ENCODE results near the gene TNKS2.
"Not testable (repeated sequence)": the region's sequence is repeated elsewhere in the genome, so short reads cannot be mapped to it uniquely, and the experiment has no call there.

Gene TNKS2

GRCh38 chr10:91796331-91797047 lies 1.7 kb upstream of the TNKS2 start:
- FAIRE-seq: no peak

GRCh38 chr10:91797048-91797690 lies 1.1 kb upstream of the TNKS2 start:
- DNase-seq (ENCODE audit: low spot score): no peak
- no peak for FAIRE-seq

More at GRCh38 chr10:91796331-91797047, 1.7 kb upstream of the TNKS2 start:
- no peak for DNase-seq (ENCODE audit: low spot score)

GRCh38 chr10:91798649-91799611 lies 704 bp downstream of the TNKS2 start:
- FAIRE-seq (no peak), DNase-seq (ENCODE audit: low spot score) (no peak)

- DNase-seq (ENCODE audit: low spot score) (peak; percentile 28), FAIRE-seq (peak; percentile 64)
Observed at GRCh38 chr10:91799612-91799975, 1.4 kb downstream of the TNKS2 start.

- FAIRE-seq (no peak), DNase-seq (ENCODE audit: low spot score) (no peak)
Observed at GRCh38 chr10:91800182-91800581, 2.0 kb downstream of the TNKS2 start.

GRCh38 chr10:91800756-91801155 lies 2.5 kb downstream of the TNKS2 start:
- FAIRE-seq: no peak

GRCh38 chr10:91803386-91804125 lies 5.3 kb downstream of the TNKS2 start:
- no peak for FAIRE-seq

More at GRCh38 chr10:91800756-91801155, 2.5 kb downstream of the TNKS2 start:
- no peak for DNase-seq (ENCODE audit: low spot score)

GRCh38 chr10:91804126-91804510 lies 5.9 kb downstream of the TNKS2 start:
- DNase-seq (ENCODE audit: low spot score) (no peak), FAIRE-seq (no peak)

More at GRCh38 chr10:91803386-91804125, 5.3 kb downstream of the TNKS2 start:
- DNase-seq (ENCODE audit: low spot score): no peak

GRCh38 chr10:91805110-91805838 lies 7.0 kb downstream of the TNKS2 start:
- FAIRE-seq (no peak), DNase-seq (ENCODE audit: low spot score) (no peak)

GRCh38 chr10:91807264-91807663 lies 9.0 kb downstream of the TNKS2 start:
- DNase-seq (ENCODE audit: low spot score); FAIRE-seq: not testable (repeated sequence)

- FAIRE-seq (no peak), DNase-seq (ENCODE audit: low spot score) (no peak)
Observed at GRCh38 chr10:91813251-91813650, 15.0 kb downstream of the TNKS2 start.

GRCh38 chr10:91816981-91817380 lies 18.8 kb downstream of the TNKS2 start:
- FAIRE-seq: no peak
- no peak for DNase-seq (ENCODE audit: low spot score)

- peak; percentile 42 for FAIRE-seq
- peak; percentile 33 for DNase-seq (ENCODE audit: low spot score)
Observed at GRCh38 chr10:91820144-91820543, 21.9 kb downstream of the TNKS2 start.

- DNase-seq (ENCODE audit: low spot score) (no peak), FAIRE-seq (no peak)
Observed at GRCh38 chr10:91824076-91824475, 25.9 kb downstream of the TNKS2 start.

GRCh38 chr10:91829268-91829667 lies 31.0 kb downstream of the TNKS2 start:
- DNase-seq (ENCODE audit: low spot score) (no peak), FAIRE-seq (no peak)

- DNase-seq (ENCODE audit: low spot score): no peak
- no peak for FAIRE-seq
Observed at GRCh38 chr10:91838199-91838598, 40.0 kb downstream of the TNKS2 start.

- FAIRE-seq (no peak), DNase-seq (ENCODE audit: low spot score) (no peak)
Observed at GRCh38 chr10:91843083-91843482, 44.9 kb downstream of the TNKS2 start.

- FAIRE-seq (no peak), DNase-seq (ENCODE audit: low spot score) (no peak)
Observed at GRCh38 chr10:91856637-91857036, 58.4 kb downstream of the TNKS2 start.

GRCh38 chr10:91860885-91861284 lies 62.7 kb downstream of the TNKS2 start:
- DNase-seq (ENCODE audit: low spot score) (no peak), FAIRE-seq (no peak)

GRCh38 chr10:91864099-91864498 lies 65.9 kb downstream of the TNKS2 start:
- no peak for DNase-seq (ENCODE audit: low spot score)
- no peak for FAIRE-seq
